ENCODE data around the gene INTS1.

Gene INTS1

DNA sequence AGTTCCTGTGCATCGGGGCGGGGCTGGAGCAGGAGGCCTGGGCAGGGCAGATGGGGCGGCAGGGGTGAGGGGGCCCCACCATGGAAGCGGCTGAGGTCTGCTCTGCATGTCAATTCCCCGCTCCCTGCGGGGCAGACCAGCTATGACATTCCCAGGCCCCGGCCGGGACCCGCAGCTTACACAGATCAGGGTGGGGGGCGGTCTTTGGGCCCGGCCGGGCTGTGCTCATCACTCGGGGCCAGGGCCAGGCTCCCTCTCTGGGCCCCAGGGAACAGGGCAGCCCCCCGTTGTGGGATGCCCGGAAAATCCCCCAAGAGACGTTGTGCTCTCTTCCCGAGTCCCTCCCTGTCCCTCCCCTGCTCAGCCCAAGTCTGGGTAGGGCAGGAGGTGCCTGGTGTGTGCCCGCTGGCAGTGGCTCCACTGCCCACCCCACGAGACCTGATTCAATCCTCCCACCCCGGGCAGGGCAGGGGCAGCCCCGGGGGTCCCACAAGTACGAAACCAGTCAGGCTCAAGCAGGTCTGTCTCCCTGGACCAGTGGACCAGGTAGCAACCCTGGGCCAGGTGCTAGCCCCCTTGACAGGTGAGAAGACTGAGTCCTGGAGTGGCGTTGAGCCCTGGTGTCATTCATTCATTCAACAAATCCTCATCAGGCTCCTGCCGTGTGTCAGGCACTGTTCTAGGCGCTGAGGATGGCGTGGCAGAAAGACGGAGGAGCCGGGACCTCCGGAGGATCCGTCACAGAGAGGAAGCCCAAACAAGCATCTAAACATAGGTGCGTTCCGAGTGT, 73.9 kb downstream of the INTS1 start:
- no peak for DNase-seq

DNA sequence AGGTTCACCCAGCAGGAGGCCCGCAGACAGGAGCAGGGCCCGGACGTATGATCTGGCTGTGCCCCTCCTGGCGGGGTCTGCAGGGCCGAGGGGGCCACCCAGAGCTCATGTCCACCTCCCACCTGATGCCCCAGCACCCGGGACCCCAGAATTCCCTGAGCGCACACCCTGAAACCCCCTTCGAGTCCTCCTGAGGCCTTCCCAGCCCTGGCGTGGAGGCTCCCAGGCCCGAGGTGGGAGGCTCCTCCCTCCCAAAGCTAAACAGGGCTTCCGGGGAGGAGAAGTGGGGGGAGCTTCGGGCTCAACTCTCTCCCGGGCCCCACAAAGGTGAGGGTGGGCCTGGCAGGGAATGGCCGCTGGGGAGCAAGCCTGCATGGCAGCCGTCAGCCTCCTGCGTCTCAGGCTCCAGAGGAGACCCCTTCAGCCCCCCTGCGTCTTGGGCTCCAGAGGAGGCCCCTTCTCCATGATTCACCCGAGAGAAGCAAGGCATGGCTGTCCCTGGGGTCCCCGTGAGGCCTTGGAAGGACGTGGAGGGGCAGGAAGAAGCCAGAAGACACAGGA, 75.2 kb downstream of the INTS1 start:
- DNase-seq, result no peak

DNA sequence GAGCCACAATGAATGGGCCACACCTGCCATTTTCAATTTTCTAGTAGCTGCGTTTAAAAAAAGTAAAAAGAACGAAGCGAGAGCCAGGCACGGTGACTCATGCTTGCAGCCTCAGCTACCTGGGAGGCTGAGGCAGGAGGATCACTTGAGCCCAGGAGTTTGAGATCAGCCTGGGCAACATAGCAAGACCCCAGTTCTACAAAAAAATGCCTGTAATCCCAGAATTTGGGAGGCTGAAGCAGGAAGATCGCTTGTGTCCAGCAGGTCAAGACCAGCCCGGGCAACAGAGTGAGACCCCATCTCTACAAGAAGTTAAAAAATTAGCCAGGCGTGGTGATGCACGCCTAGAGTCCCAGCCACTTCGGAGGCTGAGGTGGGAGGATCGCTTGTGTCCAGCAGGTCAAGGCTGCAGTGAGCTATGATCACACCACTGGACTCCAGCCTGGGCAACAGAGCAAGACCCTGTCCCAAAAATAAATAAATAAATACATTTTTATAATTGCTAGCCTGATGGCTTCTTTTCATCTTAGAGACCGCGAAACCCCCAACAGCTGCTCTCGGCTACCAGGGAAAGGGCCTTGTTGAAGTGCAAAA, 77.0 kb downstream of the INTS1 start:
- no peak for DNase-seq

- no peak for DNase-seq
Observed at GRCh38 chr7:1426474-1426873, 77.7 kb downstream of the INTS1 start.

GRCh38 chr7:1425292-1426136, 78.7 kb downstream of the INTS1 start:
- no peak for DNase-seq

GRCh38 chr7:1424041-1424440, 80.1 kb downstream of the INTS1 start:
- no peak for DNase-seq

GRCh38 chr7:1423264-1423811, 80.9 kb downstream of the INTS1 start:
- no peak for DNase-seq

GRCh38 chr7:1422512-1423263, 81.5 kb downstream of the INTS1 start:
- no peak for DNase-seq

DNA sequence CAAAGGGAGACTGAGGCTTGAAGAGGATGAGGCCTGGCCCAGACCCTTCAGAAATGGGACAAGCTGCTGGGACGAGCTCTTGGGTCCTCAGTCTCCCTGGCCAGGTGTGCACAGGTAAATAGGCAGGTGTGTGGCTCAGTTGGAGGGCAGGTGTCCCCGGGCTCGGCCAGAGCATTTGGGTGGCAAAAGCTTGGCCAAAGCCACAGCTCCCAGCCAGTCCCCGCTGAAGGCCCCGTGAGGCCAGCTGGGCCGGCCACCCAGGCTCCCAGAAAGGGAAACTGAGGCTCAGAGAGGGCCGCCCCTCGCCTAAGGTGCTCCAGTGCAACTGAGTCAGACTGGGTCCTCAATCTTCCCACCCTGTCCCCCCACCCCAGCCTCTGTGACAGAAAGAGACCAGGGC, 82.2 kb downstream of the INTS1 start:
- DNase-seq, result no peak

DNA sequence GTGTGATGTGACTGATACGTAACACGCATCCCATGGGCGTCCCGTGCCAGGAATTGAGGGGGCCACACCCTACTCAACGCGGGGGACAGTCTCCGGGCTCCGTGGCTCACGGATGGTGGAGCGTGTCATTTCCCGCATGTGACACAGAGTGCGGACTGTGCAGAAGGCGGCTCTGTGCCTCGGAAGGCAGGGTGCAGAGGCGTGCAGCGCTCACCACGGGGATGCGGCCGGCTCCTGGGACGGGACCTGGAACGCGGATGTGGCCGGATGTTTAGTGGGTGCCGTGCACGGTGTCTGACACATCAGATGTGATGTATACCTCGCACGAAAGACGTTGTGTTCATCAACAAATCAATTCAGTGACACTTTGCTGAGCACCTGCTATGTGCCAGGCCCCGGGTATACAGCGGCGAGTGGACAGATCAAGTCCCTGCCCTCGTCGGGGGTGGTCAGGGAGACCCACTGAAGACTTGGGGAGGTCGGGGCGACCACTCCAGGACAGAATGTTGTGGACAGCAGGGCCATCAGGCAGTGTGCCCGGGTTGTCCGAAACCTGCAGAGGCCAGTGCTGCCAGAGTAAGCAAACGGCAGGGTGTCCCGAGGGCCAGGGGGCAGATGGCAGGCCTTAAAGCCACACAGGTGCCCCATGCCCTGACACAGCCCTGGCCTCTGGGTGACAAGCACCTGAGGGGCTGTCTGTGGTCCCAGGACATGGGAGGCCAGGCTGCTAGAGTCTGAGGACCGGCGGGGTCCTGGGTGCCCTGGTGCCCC, 83.0 kb downstream of the INTS1 start:
- no peak for DNase-seq

Data from T1000 (cell line).